Muscle layer of colon (tissue), 2 donors: Measurements from ENCODE around the gene TREM1.
"Not testable (repeated sequence)": the region's sequence is repeated elsewhere in the genome, so short reads cannot be mapped to it uniquely, and the experiment has no call there.

Experiments
- H3K27ac ChIP-seq: one replicate; pipeline ENCODE4 v1.7.0; 2013; ENCODE audit warnings: low read depth, mild to moderate bottlenecking, low read length, moderate library complexity
- H3K27me3 ChIP-seq, 2 donors: one replicate each; pipeline ENCODE4 v1.7.0; 2013; ENCODE audit warnings: low read length in 2 of 2, mild to moderate bottlenecking in 2 of 2; ENCODE audit not compliant: insufficient read depth in 2 of 2, control insufficient read depth in 1 of 2
- H3K36me3 ChIP-seq: one replicate; pipeline ENCODE4 v1.7.0; 2013; ENCODE audit warnings: mild to moderate bottlenecking, low read length; ENCODE audit not compliant: insufficient read depth
- H3K4me1 ChIP-seq: one replicate; pipeline ENCODE4 v1.7.0; 2013; ENCODE audit warnings: mild to moderate bottlenecking, low read length; ENCODE audit not compliant: insufficient read depth
- H3K4me3 ChIP-seq, 2 donors: one replicate each; pipeline ENCODE4 v1.7.0; 2013; ENCODE audit warnings: low read length in 2 of 2, low read depth in 1 of 2, mild to moderate bottlenecking in 1 of 2, moderate library complexity in 1 of 2
- H3K9ac ChIP-seq: one replicate; pipeline ENCODE4 v1.7.0; 2013; ENCODE audit warnings: low read length
- H3K9me3 ChIP-seq: one replicate; pipeline ENCODE4 v1.7.0; 2013; ENCODE audit warnings: mild to moderate bottlenecking, low read length
- donor health status: abdominal sarcoma.
- donor health status: Adenocarcinoma of cecum.

TREM1 gene

GRCh38 chr6:41321183-41321582 is 34.7 kb upstream of the TREM1 start:
- H3K27me3 ChIP-seq = no peaks in the 10 kb centered on the region
- no peak overlapping the region for H3K27ac ChIP-seq
- H3K4me3 ChIP-seq = no peak overlapping the region
- peaks cover 8% of the 10 kb centered on the region for H3K4me1 ChIP-seq
- H3K9ac ChIP-seq = no peak overlapping the region
- H3K36me3 ChIP-seq = no peaks in the 10 kb centered on the region
- H3K9me3 ChIP-seq = no peaks in the 10 kb centered on the region

- Histone ChIP-seq H3K4me3 (peak overlapping the region; percentile 44 to 65), H3K4me1 (peaks cover 8% of the 10 kb centered on the region), H3K27me3 (no peaks in the 10 kb centered on the region), H3K9me3 (no peaks in the 10 kb centered on the region), H3K36me3 (no peaks in the 10 kb centered on the region), H3K27ac (no peak overlapping the region), H3K9ac (no peak overlapping the region)
Observed at GRCh38 chr6:41318654-41319565, 32.4 kb upstream of the TREM1 start.

- H3K27me3 ChIP-seq = no peaks in the 10 kb centered on the region
- no peak overlapping the region for H3K9ac ChIP-seq
- H3K27ac ChIP-seq = no peak overlapping the region
- no peaks in the 10 kb centered on the region for H3K9me3 ChIP-seq
- no peak overlapping the region for H3K4me3 ChIP-seq
- peaks cover 8% of the 10 kb centered on the region for H3K4me1 ChIP-seq
- no peaks in the 10 kb centered on the region for H3K36me3 ChIP-seq
Observed at GRCh38 chr6:41318261-41318653, 31.8 kb upstream of the TREM1 start.

- Histone ChIP-seq H3K9ac (no peak overlapping the region), H3K4me3 (no peak overlapping the region), H3K9me3 (no peaks in the 10 kb centered on the region), H3K27me3 (peaks cover 0 to 10% of the 10 kb centered on the region in 2 donors), H3K4me1 (peaks cover 8% of the 10 kb centered on the region), H3K27ac (no peak overlapping the region), H3K36me3 (no peaks in the 10 kb centered on the region)
Observed at GRCh38 chr6:41315943-41316620, 29.6 kb upstream of the TREM1 start.

DNA sequence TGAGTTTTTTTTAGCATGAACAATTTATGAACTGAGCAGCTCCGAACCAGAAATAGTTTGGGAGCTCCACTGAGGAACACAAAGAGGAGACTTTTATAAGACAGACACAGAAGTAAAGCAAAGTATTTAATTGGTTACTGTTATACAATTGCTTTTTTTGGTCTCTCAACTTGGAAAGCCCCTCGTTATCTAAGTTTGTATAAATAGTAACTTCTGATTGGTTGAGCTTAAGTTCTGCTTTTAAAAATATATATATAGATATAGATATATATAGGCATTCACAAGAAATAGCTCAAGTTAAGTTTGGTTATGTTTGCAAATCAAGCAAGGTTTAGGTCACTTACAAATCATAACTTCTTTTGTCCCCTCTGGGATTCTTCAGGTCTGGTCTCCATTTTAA is 28.7 kb upstream of the TREM1 start:
- H3K4me1 ChIP-seq = peaks cover 8% of the 10 kb centered on the region
- H3K4me3 ChIP-seq = no peak overlapping the region
- peaks cover 0 to 13% of the 10 kb centered on the region in 2 donors for H3K27me3 ChIP-seq
- no peak overlapping the region for H3K9ac ChIP-seq
- no peaks in the 10 kb centered on the region for H3K36me3 ChIP-seq
- H3K27ac ChIP-seq = no peak overlapping the region
- no peaks in the 10 kb centered on the region for H3K9me3 ChIP-seq

GRCh38 chr6:41306187-41306854 is 19.8 kb upstream of the TREM1 start:
- H3K27ac ChIP-seq = no peak overlapping the region
- H3K9me3 ChIP-seq = no peaks in the 10 kb centered on the region
- peaks cover 0 to 6% of the 10 kb centered on the region in 2 donors for H3K27me3 ChIP-seq
- H3K9ac ChIP-seq = no peak overlapping the region
- no peak overlapping the region for H3K4me3 ChIP-seq
- H3K4me1 ChIP-seq = no peaks in the 10 kb centered on the region
- H3K36me3 ChIP-seq = no peaks in the 10 kb centered on the region

DNA sequence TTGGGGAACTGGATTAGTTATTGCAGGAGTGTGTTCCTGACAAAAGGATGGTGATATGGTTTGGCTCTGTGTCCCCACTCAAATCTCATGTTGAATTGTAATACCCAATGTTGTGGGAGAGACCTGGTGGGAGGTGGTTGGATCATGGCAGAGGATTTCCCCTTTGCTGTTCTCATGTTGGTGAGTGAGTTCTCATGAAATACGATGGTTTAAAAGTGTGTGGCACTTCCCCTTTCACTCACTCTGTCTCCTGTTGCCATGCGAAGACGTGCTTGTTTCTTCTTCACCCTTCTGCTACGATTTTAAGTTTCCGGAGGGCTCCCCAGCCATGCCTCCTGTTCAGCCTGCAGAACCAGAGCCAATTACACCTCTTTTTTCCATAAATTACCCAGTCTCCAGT is 16.2 kb upstream of the TREM1 start:
- Histone ChIP-seq H3K27me3 (no peaks in the 10 kb centered on the region), H3K27ac (no peak overlapping the region), H3K4me1 (no peaks in the 10 kb centered on the region), H3K36me3 (no peaks in the 10 kb centered on the region), H3K9ac (no peak overlapping the region), H3K9me3 (no peaks in the 10 kb centered on the region), H3K4me3 (no peak overlapping the region)

GRCh38 chr6:41298785-41299502 is 12.5 kb upstream of the TREM1 start:
- Histone ChIP-seq H3K4me3 (no peak overlapping the region), H3K27ac (no peak overlapping the region), H3K9me3 (no peaks in the 10 kb centered on the region), H3K9ac (no peak overlapping the region), H3K27me3 (no peaks in the 10 kb centered on the region), H3K36me3 (no peaks in the 10 kb centered on the region), H3K4me1 (no peaks in the 10 kb centered on the region)

GRCh38 chr6:41297248-41297647 is 10.8 kb upstream of the TREM1 start:
- not testable (repeated sequence) for H3K9me3 ChIP-seq, H3K27ac ChIP-seq, H3K27me3 ChIP-seq, H3K9ac ChIP-seq, H3K36me3 ChIP-seq, H3K4me3 ChIP-seq, H3K4me1 ChIP-seq

- Histone ChIP-seq H3K27me3 (no peaks in the 10 kb centered on the region), H3K27ac (no peak overlapping the region), H3K4me3 (no peak overlapping the region), H3K9ac (no peak overlapping the region), H3K4me1 (no peaks in the 10 kb centered on the region), H3K9me3 (no peaks in the 10 kb centered on the region), H3K36me3 (no peaks in the 10 kb centered on the region)
Observed at GRCh38 chr6:41294214-41294872, 7.9 kb upstream of the TREM1 start.
